Mucosa of descending colon (tissue), 3 donors: ENCODE data around the gene IFRD1. TPM values are rescaled to one million over a fixed set of nuclear protein-coding genes. Genes with fewer than 3 reads are reported as not detected.
A peak's percentile ranks its signal among the peaks of the same experiment; 100 is the strongest.

Source experiments
- ATAC-seq: fragments of 200-7000 bp; cut with Tn5 transposase; one replicate; pipeline ENCODE4 v1.9.1; 2020; ENCODE audit warnings: mild to moderate bottlenecking, moderate library complexity
- DNase-seq, 3 donors: peaks; one replicate each; pipeline ENCODE4 v3.0.0-alpha.2; 2020
- H3K36me3 ChIP-seq: fragments of 200-600 bp; one replicate; pipeline ENCODE4 v1.8.0; 2021; ENCODE audit warnings: low read depth, mild to moderate bottlenecking
- H3K4me1 ChIP-seq: fragments of 200-600 bp; one replicate; pipeline ENCODE4 v1.8.0; 2021; ENCODE audit warnings: low read depth, mild to moderate bottlenecking
- H3K4me3 ChIP-seq: fragments of 200-600 bp; one replicate; pipeline ENCODE4 v1.8.0; 2021; ENCODE audit warnings: mild to moderate bottlenecking
- H3K9me3 ChIP-seq: fragments of 200-600 bp; one replicate; pipeline ENCODE4 v1.8.0; 2021; ENCODE audit warnings: mild to moderate bottlenecking
- CTCF ChIP-seq: fragments of 200-600 bp; IDR thresholded peaks from one replicate; pipeline ENCODE4 v1.8.0; 2022; ENCODE audit warnings: antibody characterized with exemption, mild to moderate bottlenecking
- intact Hi-C, 2 donors: fragments of 100-400 bp; cut with DNase I in 1 of 2; cut with micrococcal nuclease in 1 of 2; formaldehyde crosslinking; loops; one replicate each; pipeline versions ENCODE4 v1.11.0 to v1.11.1; 2022; cut with DNase I, micrococcal nuclease
- total RNA-seq, 3 donors: library from RNA; stranded (reverse); fragmentation: NEBNext Ultra II Directional in 2 of 3; extraction: Animal tissue kit (Norgen Biotek cat#: 25700) in 2 of 3; gene quantifications; one replicate each; pipeline versions ENCODE4 v1.2.1 to v1.2.4, GENCODE V29; 2021 to 2023
- donor health status: DM: no; HTN: no; CAD: no; lungs with moderate emphysema.
- donor health status: DM: no; HTN: no; CAD: no.
- donor health status: DM: no; HTN: yes; CAD: no.

IFRD1 gene
- total RNA-seq, 3 donors from 2014 or later, result 31.2 to 68.0 (median 47.1) TPM

GRCh38 chr7:112421666-112422486, 28.4 kb upstream of the IFRD1 start:
- DNase-seq, result no peak

GRCh38 chr7:112422842-112423496, 27.3 kb upstream of the IFRD1 start:
- Histone ChIP-seq H3K4me1 (no peaks in the 10 kb centered on the region), H3K4me3 (no peak overlapping the region), H3K9me3 (no peaks in the 10 kb centered on the region), H3K36me3 (no peaks in the 10 kb centered on the region)
- intact Hi-C loops, result no loop called here
- ATAC-seq (peak; percentile 92), DNase-seq (peak; percentile 37 to 69 (median 62))
- no peak for TF ChIP-seq CTCF

More at GRCh38 chr7:112421666-112422486, 28.4 kb upstream of the IFRD1 start:
- TF ChIP-seq CTCF, result no peak
- Histone ChIP-seq H3K9me3 (no peaks in the 10 kb centered on the region), H3K4me1 (no peaks in the 10 kb centered on the region), H3K4me3 (no peak overlapping the region), H3K36me3 (no peaks in the 10 kb centered on the region)
- ATAC-seq, result peak; percentile 38
- intact Hi-C loops, result no loop called here

GRCh38 chr7:112423987-112424386, 26.3 kb upstream of the IFRD1 start:
- H3K36me3 ChIP-seq, result no peaks in the 10 kb centered on the region
- no peak for TF ChIP-seq CTCF
- intact Hi-C loops, result no loop called here
- H3K4me1 ChIP-seq, result no peaks in the 10 kb centered on the region
- ATAC-seq, result no peak
- H3K4me3 ChIP-seq, result no peak overlapping the region
- no peaks in the 10 kb centered on the region for H3K9me3 ChIP-seq
- DNase-seq, result no peak

GRCh38 chr7:112427984-112428383, 22.3 kb upstream of the IFRD1 start:
- no peak for DNase-seq
- Histone ChIP-seq H3K9me3 (no peaks in the 10 kb centered on the region), H3K4me1 (no peaks in the 10 kb centered on the region), H3K36me3 (no peaks in the 10 kb centered on the region), H3K4me3 (no peak overlapping the region)
- no peak for TF ChIP-seq CTCF
- intact Hi-C loops, result no loop called here
- ATAC-seq, result no peak

GRCh38 chr7:112428715-112429114, 21.5 kb upstream of the IFRD1 start:
- Histone ChIP-seq H3K4me1 (no peaks in the 10 kb centered on the region), H3K36me3 (no peaks in the 10 kb centered on the region), H3K9me3 (no peaks in the 10 kb centered on the region), H3K4me3 (no peak overlapping the region)
- DNase-seq (no peak), ATAC-seq (no peak)
- intact Hi-C loops, result no loop called here
- TF ChIP-seq CTCF, result no peak
